Endometrial microvascular endothelial cells (primary cell): ENCODE data around the gene SIGLEC1. TPM values are rescaled to one million over a fixed set of nuclear protein-coding genes. Genes with fewer than 3 reads are reported as not detected.

Source experiments
- in situ Hi-C: cut with HindIII; loops from 2 replicates; pipeline ENCODE4 v1.10.0; 2017; ENCODE audit warnings: low sequenced_read_pairs, low pct_unique_long_range_greater_than_20kb; ENCODE audit errors: inconsistent ontology term
- total RNA-seq: library from RNA; depleted of rRNA; stranded (reverse); fragments of >200 nt; gene quantifications from one replicate; pipeline ENCODE4 v1.2.3, GENCODE V29; 2015; ENCODE audit errors: inconsistent ontology term

SIGLEC1 gene
- total RNA-seq, 1 donor from 2014 or later = not detected

DNA sequence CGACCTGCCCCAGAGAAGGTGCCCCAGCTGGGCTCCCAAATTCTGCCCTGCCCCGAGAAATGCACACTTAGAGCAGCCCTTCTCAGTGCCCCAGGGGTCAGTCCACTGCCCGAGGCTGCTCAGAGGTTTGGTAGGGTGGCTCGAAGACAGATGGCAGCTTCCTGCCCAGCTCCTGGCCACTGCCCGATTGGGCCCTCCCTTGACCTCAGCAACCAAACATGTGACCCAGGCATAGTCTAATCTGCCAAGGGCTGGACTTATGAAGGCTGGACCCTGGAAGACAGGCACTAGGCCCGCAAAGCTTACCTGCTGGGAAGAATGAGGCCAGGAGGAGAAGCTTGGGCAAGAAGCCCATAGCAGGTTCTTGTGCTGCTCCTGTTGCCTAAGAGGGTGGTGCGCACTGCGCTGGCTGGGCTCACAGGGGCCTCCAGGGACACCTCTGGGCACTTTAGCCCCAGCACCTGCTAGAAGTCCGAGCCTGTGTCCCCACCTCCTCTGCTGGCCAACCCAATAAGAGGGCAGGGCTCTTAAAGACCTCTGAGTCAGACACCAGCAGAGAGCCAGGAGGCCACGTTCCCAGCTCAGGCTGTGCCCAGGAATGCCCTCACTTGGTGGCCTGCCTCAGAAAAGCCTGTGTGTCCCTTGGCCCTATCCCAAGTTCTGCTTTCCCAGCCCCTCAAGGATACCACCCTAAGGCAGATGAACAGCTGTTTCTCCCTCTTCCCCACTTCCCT lies 5.5 kb downstream of the SIGLEC1 start:
- in situ Hi-C loops = no loop called here

GRCh38 chr20:3705970-3706739 lies 6.2 kb downstream of the SIGLEC1 start:
- in situ Hi-C loops = no loop called here

DNA sequence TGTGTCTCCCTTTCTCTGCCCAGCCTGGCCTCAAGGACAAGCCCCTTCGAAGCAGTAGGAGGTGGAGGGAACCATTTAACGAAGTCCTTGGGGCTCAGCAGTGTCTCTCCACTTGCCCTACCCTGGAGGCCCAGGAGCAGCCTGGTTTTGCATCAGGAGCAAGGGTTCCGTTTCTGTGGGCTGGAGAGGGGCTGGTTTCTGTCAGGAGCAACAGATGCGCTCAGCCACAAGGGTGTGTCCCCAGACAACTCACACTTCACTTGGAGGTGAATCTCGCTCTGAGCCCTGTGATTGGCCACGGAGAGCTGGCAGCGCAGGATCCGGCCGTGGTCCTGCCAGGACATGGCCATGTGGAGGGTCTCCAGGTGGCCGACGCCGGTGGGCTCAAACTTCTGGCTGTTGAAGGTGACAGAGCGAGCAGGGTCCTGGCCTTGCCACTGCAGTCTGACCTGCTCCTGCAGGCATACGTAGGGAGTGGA lies 6.9 kb downstream of the SIGLEC1 start:
- in situ Hi-C loops = no loop called here

DNA sequence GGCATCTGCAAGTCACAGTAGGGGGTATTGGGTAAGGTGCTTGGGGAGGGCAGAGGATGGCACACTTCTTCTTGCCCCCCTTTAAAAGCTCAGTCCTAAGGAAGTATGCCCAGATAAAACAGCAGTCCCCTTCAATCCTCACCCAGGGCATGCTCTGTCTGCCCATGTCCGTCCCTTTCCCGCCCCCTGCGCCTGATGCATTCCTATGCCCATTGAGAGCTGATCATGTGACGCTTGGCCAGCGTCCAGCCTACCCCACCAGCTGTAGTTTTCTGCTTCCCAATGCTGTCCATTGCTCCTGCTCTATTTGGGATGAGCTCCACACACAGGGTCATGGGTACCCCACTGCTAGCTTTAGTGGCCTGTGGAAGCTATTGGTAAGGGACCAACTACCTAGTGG lies 8.3 kb downstream of the SIGLEC1 start:
- in situ Hi-C loops = no loop called here

DNA sequence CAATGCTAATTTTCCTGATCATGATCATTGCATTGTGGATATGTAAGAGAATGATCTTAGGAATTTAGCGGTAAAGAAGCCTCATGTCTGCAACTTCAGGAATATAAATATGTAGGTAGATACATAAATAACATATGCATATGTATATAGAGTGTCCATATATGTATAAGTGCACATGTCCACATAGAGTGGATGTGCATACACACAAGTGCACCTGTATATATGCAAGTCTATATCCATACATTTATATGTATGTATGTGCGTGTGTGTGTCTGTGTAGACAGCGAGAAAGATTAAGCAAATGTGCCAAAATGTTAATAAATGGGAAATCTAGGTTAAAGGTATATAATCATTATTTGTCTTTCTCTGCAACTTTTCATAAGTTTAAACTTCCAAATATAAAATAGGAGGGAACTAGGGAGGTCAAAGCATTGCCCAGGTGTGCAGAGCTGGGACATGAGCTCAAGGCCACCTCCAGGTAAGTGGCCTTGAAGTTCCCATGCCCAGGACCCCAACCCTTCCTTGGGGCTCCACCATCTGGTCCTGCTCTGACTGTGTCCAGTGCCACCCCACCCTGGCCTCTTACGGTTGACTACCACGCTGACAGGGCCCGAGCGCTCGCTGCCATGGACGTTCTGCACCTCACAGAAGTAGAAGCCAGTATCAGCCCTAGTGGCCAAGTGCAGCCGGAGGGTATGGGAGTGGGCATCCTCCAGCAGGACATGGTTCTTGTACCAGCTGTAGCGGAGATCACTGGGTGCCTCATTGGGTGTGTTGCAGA lies 9.6 kb downstream of the SIGLEC1 start:
- in situ Hi-C loops = no loop called here

DNA sequence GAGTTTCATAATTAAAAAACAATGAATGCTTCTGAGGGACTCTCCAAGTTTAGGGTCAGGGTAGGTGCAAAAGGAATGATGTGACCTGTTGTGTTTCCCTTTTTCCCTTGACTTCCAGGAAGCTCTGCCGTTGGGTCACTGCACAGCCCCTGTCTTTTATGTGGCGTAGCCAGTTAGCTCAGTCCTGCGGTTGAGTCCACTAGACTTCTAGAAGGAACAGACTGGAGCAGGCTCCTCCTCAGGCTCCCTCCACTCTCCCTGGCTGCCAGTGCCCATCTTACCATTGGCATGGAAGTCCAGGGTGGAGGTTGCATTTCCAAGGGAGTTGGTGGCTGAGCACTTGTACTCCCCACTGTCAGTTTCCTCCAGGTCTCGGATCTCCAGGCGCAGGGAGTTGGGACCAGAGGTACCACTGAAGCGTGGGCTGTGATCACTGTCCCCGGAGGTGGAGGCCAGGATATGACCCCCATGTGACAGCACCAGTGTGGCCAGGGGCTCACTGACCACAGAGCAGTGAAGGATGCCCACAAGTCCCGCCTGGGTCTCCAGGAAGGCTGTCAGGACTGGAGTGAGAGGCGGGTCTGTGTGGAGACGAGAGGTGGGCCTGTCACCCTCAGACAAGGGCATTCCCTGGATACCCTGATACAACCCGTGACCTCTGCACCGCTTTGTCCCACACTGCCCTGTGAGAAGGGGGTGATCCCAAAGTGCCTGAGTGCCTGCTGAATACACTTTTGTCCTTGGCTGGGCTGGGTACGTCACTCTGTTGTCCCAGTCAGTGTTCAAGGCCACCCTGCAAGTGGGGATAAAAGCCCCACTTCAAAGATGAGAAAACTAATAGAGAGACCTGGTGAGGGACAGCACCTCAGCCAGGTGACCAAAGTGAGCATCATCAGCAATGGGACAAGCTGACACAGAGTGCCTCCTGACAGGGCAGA lies 11.1 kb downstream of the SIGLEC1 start:
- in situ Hi-C loops = no loop called here

DNA sequence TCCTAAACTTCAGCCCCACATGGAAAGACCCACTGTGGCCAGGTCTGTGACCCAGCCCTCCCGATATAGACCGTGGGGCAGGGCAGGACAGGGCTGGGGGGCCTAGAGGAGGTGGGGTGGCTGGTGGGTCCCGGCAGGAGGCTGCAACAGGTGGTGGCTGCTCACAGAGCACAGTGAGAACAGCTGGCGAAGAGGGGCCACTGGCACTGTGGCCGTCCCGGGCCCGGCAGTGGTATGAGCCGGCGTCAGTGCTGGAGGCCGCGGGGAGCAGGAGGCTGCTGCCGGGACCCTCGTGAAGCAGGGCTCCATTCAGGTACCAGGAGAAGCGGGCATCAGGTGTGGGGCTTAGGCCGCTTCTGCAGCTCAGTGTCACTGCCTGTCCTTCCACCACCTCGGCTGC lies 13.4 kb downstream of the SIGLEC1 start:
- in situ Hi-C loops = no loop called here

- in situ Hi-C loops = no loop called here
These were observed 13.8 kb downstream of the SIGLEC1 start for GRCh38 chr20:3698591-3699001.

GRCh38 chr20:3697588-3698305 lies 14.7 kb downstream of the SIGLEC1 start:
- in situ Hi-C loops = no loop called here

DNA sequence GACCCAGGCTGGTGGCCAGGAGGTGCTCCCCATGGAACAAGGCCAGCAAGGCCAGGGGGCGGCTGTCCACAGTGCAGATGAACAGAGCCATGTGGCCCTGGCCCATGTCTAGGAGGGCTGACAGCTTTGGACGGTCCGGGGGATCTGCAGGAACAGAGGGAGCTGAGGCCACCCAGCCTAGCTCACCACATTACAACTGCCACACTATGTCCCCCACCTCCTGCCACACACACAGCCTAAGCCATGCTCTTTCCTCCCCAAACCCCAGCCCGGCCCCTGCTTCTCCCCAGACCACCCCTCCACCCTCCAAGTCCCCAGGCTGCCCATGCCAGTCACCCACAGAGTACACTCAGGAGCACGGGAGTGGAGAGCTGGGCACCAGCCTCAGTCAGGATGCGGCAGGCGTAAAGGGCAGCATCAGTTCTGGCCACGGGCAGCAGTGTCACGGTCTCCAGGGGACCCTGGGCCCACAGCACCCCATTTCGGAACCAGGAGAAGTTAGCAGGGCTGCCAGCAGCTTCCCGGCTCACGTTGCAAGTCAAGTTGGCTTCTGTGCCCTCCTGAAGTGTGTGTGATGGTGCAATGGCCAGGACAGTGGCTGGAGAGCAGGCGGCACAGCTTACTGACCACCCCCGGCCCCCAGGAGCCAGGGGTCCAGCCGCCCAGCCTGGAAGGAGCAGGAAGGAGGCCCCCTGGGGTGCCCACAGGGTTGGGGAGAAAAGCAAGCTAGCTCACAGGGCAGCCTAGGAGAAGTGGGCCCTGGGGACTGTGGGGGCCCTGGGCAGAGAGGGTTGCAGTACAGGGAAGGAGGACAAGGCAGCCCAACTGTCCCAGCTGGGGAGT lies 15.4 kb downstream of the SIGLEC1 start:
- in situ Hi-C loops = no loop called here

- in situ Hi-C loops = no loop called here
These were observed 16.2 kb downstream of the SIGLEC1 start for GRCh38 chr20:3696200-3696599.

DNA sequence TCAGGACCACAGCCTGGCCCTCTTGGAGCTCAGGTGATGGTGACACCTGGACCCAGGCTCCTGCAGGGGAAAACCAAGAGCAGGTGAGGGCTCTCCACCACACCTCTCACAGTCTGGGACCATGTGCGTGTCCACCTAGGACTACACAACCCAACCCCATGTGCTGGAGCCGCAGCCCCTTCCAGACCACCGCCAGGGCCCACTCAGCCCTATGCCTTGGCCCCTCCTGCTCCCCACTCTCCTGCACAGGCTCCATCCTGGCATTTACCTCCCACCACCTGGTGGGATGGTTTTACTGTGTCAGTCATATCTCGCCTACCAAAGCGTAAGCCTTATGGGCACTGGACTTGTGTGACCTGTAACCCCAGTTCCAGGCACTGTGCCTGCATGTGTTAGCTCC lies 17.5 kb downstream of the SIGLEC1 start:
- in situ Hi-C loops = no loop called here

DNA sequence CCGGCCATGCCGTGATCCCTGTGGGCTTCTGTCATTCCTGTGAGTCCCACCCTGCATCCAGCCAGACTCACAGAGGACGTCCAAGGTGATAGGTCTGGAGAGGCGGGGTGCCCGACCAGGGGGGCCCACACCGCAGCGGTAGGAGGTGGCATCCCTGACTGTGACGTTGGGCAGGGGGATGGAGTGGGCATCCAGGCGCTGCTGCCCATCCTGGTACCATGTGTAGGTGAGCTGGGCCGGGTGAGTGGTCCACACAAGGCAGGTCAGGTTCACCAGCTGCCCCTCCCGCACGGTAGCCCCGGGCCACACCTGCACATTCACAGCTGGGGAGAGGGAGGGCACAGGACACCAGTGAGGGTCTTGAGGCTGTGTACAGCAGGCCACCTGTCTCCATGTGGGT lies 19.0 kb downstream of the SIGLEC1 start:
- in situ Hi-C loops = no loop called here

GRCh38 chr20:3692706-3693294 lies 19.6 kb downstream of the SIGLEC1 start:
- in situ Hi-C loops = no loop called here

DNA sequence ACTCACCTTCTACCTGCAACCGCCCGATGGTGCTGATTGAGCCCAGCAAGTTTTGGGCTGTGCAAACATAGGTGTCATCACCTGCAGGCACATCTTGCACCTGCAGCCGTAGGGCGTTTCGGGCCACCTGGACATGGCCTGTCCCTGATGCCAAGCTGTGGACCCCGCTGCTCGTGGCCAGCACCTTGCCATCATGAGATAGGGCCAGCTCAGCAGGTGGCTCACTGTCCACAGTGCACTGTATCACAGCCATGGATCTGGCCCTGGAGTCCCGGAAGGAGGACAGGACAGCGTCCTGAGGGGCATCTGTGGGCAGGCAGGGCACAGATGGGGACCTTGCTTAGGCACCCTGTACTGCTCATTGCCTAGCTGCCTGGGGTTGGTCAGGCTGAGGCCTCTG lies 20.5 kb downstream of the SIGLEC1 start:
- in situ Hi-C loops = no loop called here

GRCh38 chr20:3691306-3691705 lies 21.1 kb downstream of the SIGLEC1 start:
- in situ Hi-C loops = no loop called here

- in situ Hi-C loops = no loop called here
These were observed 22.0 kb downstream of the SIGLEC1 start for GRCh38 chr20:3690413-3690812.
